ENCODE data around the gene REM1.

REM1 gene

GRCh38 chr20:31522731-31523130 is 47.6 kb downstream of the REM1 start:
- no peak for DNase-seq (ENCODE audit: low read depth in 1 of 2, low spot score in 1 of 2)

GRCh38 chr20:31523361-31524283 is 48.5 kb downstream of the REM1 start:
- DNase-seq (ENCODE audit: low read depth in 1 of 2, low spot score in 1 of 2): no peak

- DNase-seq (ENCODE audit: low read depth in 1 of 2, low spot score in 1 of 2): no peak
Measured at GRCh38 chr20:31527266-31527665, 52.2 kb downstream of the REM1 start.

Measured in stimulated activated CD4-positive, alpha-beta T cell treated with anti-CD3 and anti-CD28 coated beads, Interleukin-15, amount 100 ng/mL, for 1 hour (primary cell).